K562 (cell line): ENCODE data around the gene MUC5AC. TPM values are rescaled to one million over a fixed set of nuclear protein-coding genes. Genes with fewer than 3 reads are reported as not detected.
A peak's percentile ranks its signal among the peaks of the same experiment; 100 is the strongest.
"Not testable (repeated sequence)": the region's sequence is repeated elsewhere in the genome, so short reads cannot be mapped to it uniquely, and the experiment has no call there.

ENCODE experiments used
- ATAC-seq: fragments of 200-7000 bp; cut with Tn5 transposase; 3 replicates; pipeline ENCODE4 v1.9.1; 2020; ENCODE audit warnings: moderate library complexity
- BruUV-seq: library from RNA; stranded (reverse); fragments of 400-500 nt; replicated peaks from 2 replicates; lab custom pipeline; 2021; lab: Mats Ljungman, UMichigan
- CTCF ChIA-PET: fragments of 300-600 bp; formaldehyde crosslinking; extraction: SDS; loops from one replicate; lab custom pipeline; 2021; ENCODE audit warnings: low intra/inter-chr PET ratio; lab: Yijun Ruan, JAX
- POLR2A ChIA-PET: fragments of 300-600, 350-650 bp; sonication (Branson Sonifier 250); formaldehyde crosslinking; extraction: SDS; loops from one replicate; lab custom pipeline; 2021; ENCODE audit warnings: antibody characterized with exemption, inconsistent platforms; lab: Yijun Ruan, JAX
- DNase-seq, 4 experiments: peaks; one replicate each; pipeline versions ENCODE4 v3.0.0 to v3.0.0-alpha.2; 2011 to 2018; ENCODE audit warnings: low spot score in 3 of 4, mixed read lengths in 3 of 4; ENCODE audit errors: extremely low read depth in 1 of 4
- FAIRE-seq: peaks from 2 replicates; lab custom pipeline; 2011; peaks lifted over from hg19 to GRCh38; lab: Jason Lieb, UNC
- H2AFZ ChIP-seq: 2 replicates; pipeline ENCODE4 v1.6.0; 2011; ENCODE audit warnings: low read depth, low read length, control low read depth, inconsistent platforms
- H3K27ac ChIP-seq: fragments of 200-600 bp; 3 replicates; pipeline ENCODE4 v1.8.0; 2011; ENCODE audit warnings: low read depth, mild to moderate bottlenecking, control low read depth, inconsistent platforms, low read length, moderate library complexity, mixed read lengths; ENCODE audit errors: extremely low read depth
- H3K27me3 ChIP-seq, 2 experiments: fragments of 300-600 bp in 1 of 2; 2 replicates in 1 of 2; 3 replicates in 1 of 2; pipeline versions ENCODE4 v1.6.0 to v1.8.0; 2011; ENCODE audit warnings: inconsistent platforms in 2 of 2, low read length in 2 of 2, mild to moderate bottlenecking in 1 of 2, mixed read lengths in 1 of 2, moderate library complexity in 1 of 2; ENCODE audit not compliant: control insufficient read depth in 2 of 2, insufficient read depth in 2 of 2
- H3K36me3 ChIP-seq: fragments of 300-600 bp; 3 replicates; pipeline ENCODE4 v1.8.0; 2011; ENCODE audit warnings: mild to moderate bottlenecking, low read length, inconsistent platforms; ENCODE audit not compliant: control insufficient read depth, insufficient read depth
- H3K4me1 ChIP-seq, 2 experiments: fragments of 200-600 bp in 1 of 2; replicated peaks in 1 of 2; 2 replicates in 1 of 2; 3 replicates in 1 of 2; pipeline versions ENCODE4 v1.5.1 to v1.8.0; 2011; ENCODE audit warnings: inconsistent platforms in 2 of 2, low read length in 2 of 2, mild to moderate bottlenecking in 1 of 2, mixed read lengths in 1 of 2, moderate library complexity in 1 of 2; ENCODE audit not compliant: control insufficient read depth in 2 of 2, insufficient read depth in 2 of 2
- H3K4me2 ChIP-seq: 2 replicates; pipeline ENCODE4 v1.6.1; 2011; ENCODE audit warnings: low read length, control low read depth, inconsistent platforms, mixed read lengths; ENCODE audit not compliant: insufficient read depth
- H3K4me3 ChIP-seq: fragments of 200-600 bp; sonication (generic), shearing (Covaris generic); 2 replicates; pipeline ENCODE4 v1.5.1; 2016; ENCODE audit warnings: control low read depth, inconsistent platforms
- H3K79me2 ChIP-seq: fragments of 200-600 bp; 3 replicates; pipeline ENCODE4 v1.8.0; 2011; ENCODE audit warnings: low read length, inconsistent platforms; ENCODE audit not compliant: control insufficient read depth, insufficient read depth
- H3K9ac ChIP-seq, 2 experiments: 2 replicates each; pipeline versions ENCODE4 v1.6.0 to v1.6.1; 2011; ENCODE audit warnings: low read depth in 2 of 2, low read length in 2 of 2, control low read depth in 1 of 2, inconsistent platforms in 1 of 2, mild to moderate bottlenecking in 1 of 2, mixed read lengths in 1 of 2; ENCODE audit not compliant: insufficient read depth in 1 of 2
- H3K9me1 ChIP-seq: one replicate; pipeline ENCODE4 v1.6.0; 2011; ENCODE audit warnings: inconsistent platforms, mild to moderate bottlenecking, low read length, moderate library complexity; ENCODE audit not compliant: control insufficient read depth, insufficient read depth
- H3K9me3 ChIP-seq: replicated peaks from 2 replicates; pipeline ENCODE4 v1.5.1; 2011; ENCODE audit warnings: low read depth, low read length, inconsistent platforms; ENCODE audit not compliant: control insufficient read depth, insufficient read depth
- H4K20me1 ChIP-seq: replicated peaks from 2 replicates; pipeline ENCODE4 v1.6.1; 2011; ENCODE audit warnings: low read length, inconsistent platforms, mixed read lengths; ENCODE audit not compliant: control insufficient read depth, insufficient read depth
- HMGXB4 ChIP-seq: sonication (generic); formaldehyde crosslinking; IDR thresholded peaks from 2 replicates; pipeline ENCODE4 v1.8.1; 2023; ENCODE audit warnings: mild to moderate bottlenecking, missing genetic modification reagents
- TCF7L2 ChIP-seq: fragments of 150-350 bp; IDR thresholded peaks from 2 replicates; pipeline ENCODE4 v1.6.1; 2016; ENCODE audit warnings: low read depth, mild to moderate bottlenecking, low read length, moderate library complexity
- ZNF263 ChIP-seq: sonication (generic); formaldehyde crosslinking; IDR thresholded peaks from 2 replicates; pipeline ENCODE4 v1.8.0; 2022; ENCODE audit warnings: mild to moderate bottlenecking, missing genetic modification reagents, borderline replicate concordance
- WGBS: fragments of 100-300 bp; shearing (Covaris generic); methylation state at CpG from one replicate; pipeline ENCODE4 v1.1.6; 2016; ENCODE audit warnings: low coverage, mixed read lengths; ENCODE audit not compliant: insufficient coverage; ENCODE audit errors: missing lambda C conversion rate; 5-methylcytosine and 5-hydroxymethylcytosine counted together
- in situ Hi-C: fragments of 300-500 bp; cut with MboI; formaldehyde crosslinking; loops from 4 replicates; pipeline ENCODE4 v1.15.0; 2018; ENCODE audit warnings: inconsistent platforms, mixed read lengths
- intact Hi-C: fragments of 100-400 bp; cut with micrococcal nuclease; formaldehyde crosslinking; loops from 2 replicates; pipeline ENCODE4 v1.14.2; 2022
- polyA plus RNA-seq, 8 experiments: library from polyadenylated mRNA; depleted of rRNA in 4 of 8; stranded (reverse) in 5 of 8; unstranded in 3 of 8; fragments of >200 nt; fragmentation: Nextera tagmentation in 2 of 8; fragmentation: Illumina TruSeq in 1 of 8; extraction: Ambion mirVana in 2 of 8; extraction: Trizol in 1 of 8; gene quantifications; 2 replicates each; pipeline versions ENCODE4 v1.2.1 to v1.2.3, GENCODE V29; 2011 to 2014; ENCODE audit warnings: inconsistent platforms in 1 of 8, missing spikeins in 1 of 8
- total RNA-seq, 7 experiments: library from RNA; depleted of rRNA in 6 of 7; stranded (reverse); fragments of >200 nt in 6 of 7; fragmentation: Illumina TruSeq in 2 of 7; extraction: Trizol in 2 of 7; gene quantifications; 2 replicates each; pipeline versions ENCODE4 v1.2.1 to v1.2.3, GENCODE V29; 2011 to 2021; ENCODE audit warnings: low replicate concordance in 1 of 7

The MUC5AC gene
- total and polyA plus RNA-seq, 9 of the 15 experiments (the other 6 are each of a cell fraction or from before 2014, with no cell fraction given) = not detected

- Histone ChIP-seq H3K9me3 (no peaks in the 10 kb centered on the region), H4K20me1 (peaks cover 8% of the 10 kb centered on the region; the same call in 1 of the 2 replicates), H3K4me3 (no peak overlapping the region), H3K4me2 (no peak overlapping the region), H3K27ac (no peak overlapping the region), H3K27me3 (peaks cover 20 to 63% of the 10 kb centered on the region in 2 experiments; a peak in 4 of 5 replicates), H3K9ac (peak overlapping the region in 1 of 2 experiments; percentile 9; a peak in 1 of 4 replicates), H2AFZ (no peak overlapping the region), H3K36me3 (no peaks in the 10 kb centered on the region), H3K4me1 (peaks cover 0 to 20% of the 10 kb centered on the region in 2 experiments; a peak in 2 of 5 replicates), H3K9me1 (no peaks in the 10 kb centered on the region), H3K79me2 (no peaks in the 10 kb centered on the region)
- in situ Hi-C loops = no loop called here
- POLR2A ChIA-PET = no interaction called here
- BruUV-seq = no TSS peak
- no peak for TF ChIP-seq TCF7L2
- FAIRE-seq (no peak), ATAC-seq (peak; percentile 12; the same call in 1 of the 3 replicates), DNase-seq (no peak)
- WGBS = 0% methylated on average over 11 of the region's 13 CpGs
- intact Hi-C loops = no loop called here
- CTCF ChIA-PET = no interaction called here
Measured at GRCh38 chr11:1163321-1163910, 5.7 kb downstream of the MUC5AC start.

- intact Hi-C loops = no loop called here
- Histone ChIP-seq H3K9me3 (no peaks in the 10 kb centered on the region), H3K4me2 (no peak overlapping the region), H3K9me1 (no peaks in the 10 kb centered on the region), H3K27ac (no peak overlapping the region), H4K20me1 (peaks cover 8% of the 10 kb centered on the region; the same call in 1 of the 2 replicates), H2AFZ (no peak overlapping the region), H3K36me3 (no peaks in the 10 kb centered on the region), H3K79me2 (no peaks in the 10 kb centered on the region), H3K4me3 (no peak overlapping the region), H3K27me3 (peaks cover 20 to 59% of the 10 kb centered on the region in 2 experiments; a peak in 4 of 5 replicates), H3K4me1 (peaks cover 0 to 20% of the 10 kb centered on the region in 2 experiments; a peak in 2 of 5 replicates), H3K9ac (peak overlapping the region in 1 of 2 experiments; percentile 9; a peak in 1 of 4 replicates)
- in situ Hi-C loops = no loop called here
- FAIRE-seq (no peak), DNase-seq (no peak), ATAC-seq (peak; percentile 37; the same call in 2 of the 3 replicates)
- BruUV-seq = no TSS peak
- WGBS = 1% methylated on average over 25 of the region's 28 CpGs
- CTCF ChIA-PET = no interaction called here
- TF ChIP-seq ZNF263 (CRISPR knock-in tag) = peak; percentile 24; the same call in 1 of the 2 replicates
- no peak for TF ChIP-seq HMGXB4
- POLR2A ChIA-PET = no interaction called here
Measured at GRCh38 chr11:1163911-1164735, 6.4 kb downstream of the MUC5AC start.

DNA sequence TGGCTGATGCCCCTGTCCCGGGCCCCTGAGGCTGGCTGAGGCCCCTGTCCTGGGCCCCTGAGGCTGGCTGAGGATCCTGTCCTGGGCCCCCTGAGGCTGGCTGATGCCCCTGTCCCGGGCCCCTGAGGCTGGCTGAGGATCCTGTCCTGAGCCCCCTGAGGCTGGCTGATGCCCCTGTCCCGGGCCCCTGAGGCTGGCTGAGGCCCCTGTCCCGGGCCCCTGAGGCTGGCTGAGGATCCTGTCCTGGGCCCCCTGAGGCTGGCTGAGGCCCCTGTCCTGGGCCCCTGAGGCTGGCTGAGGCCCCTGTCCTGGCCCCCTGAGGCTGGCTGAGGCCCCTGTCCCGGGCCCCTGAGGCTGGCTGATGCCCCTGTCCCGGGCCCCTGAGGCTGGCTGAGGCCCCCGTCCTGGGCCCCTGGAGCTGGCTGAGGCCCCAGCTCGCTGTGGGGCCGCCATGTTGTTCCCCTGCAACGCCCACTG lies 7.1 kb downstream of the MUC5AC start:
- H3K4me3 ChIP-seq, H3K27ac ChIP-seq, H3K4me2 ChIP-seq, H4K20me1 ChIP-seq, H3K9ac ChIP-seq, intact Hi-C loops, CTCF ChIA-PET, H2AFZ ChIP-seq, in situ Hi-C loops, BruUV-seq, H3K9me1 ChIP-seq, H3K36me3 ChIP-seq, FAIRE-seq, H3K79me2 ChIP-seq, ATAC-seq, POLR2A ChIA-PET, H3K9me3 ChIP-seq, DNase-seq: not testable (repeated sequence)
- Histone ChIP-seq H3K27me3 (peaks cover 20 to 59% of the 10 kb centered on the region in 2 experiments; a peak in 4 of 5 replicates), H3K4me1 (peaks cover 0 to 20% of the 10 kb centered on the region in 2 experiments; a peak in 2 of 5 replicates)
- 0% methylated on average over 2 of the region's 10 CpGs for whole genome bisulfite sequencing
